Breast epithelium (tissue), 4 donors: ENCODE data around the gene TOGARAM1. TPM values are rescaled to one million over a fixed set of nuclear protein-coding genes. Genes with fewer than 3 reads are reported as not detected.

Experiments used
- DNase-seq, 2 donors: peaks; one replicate each; pipeline ENCODE4 v3.0.0-alpha.2; 2019; ENCODE audit warnings: low spot score in 2 of 2
- H3K27ac ChIP-seq, 2 donors: fragments of 200-600 bp; sonication (generic) in 1 of 2; one replicate each; pipeline ENCODE4 v1.5.1; 2016 to 2019; ENCODE audit warnings: mild to moderate bottlenecking in 1 of 2
- H3K27me3 ChIP-seq, 2 donors: fragments of 200-600 bp; sonication (generic) in 1 of 2; one replicate each; pipeline versions ENCODE4 v1.5.1 to v1.6.0; 2017 to 2019; ENCODE audit warnings: control low read depth in 1 of 2, mild to moderate bottlenecking in 1 of 2
- H3K36me3 ChIP-seq: fragments of 200-600 bp; one replicate; pipeline ENCODE4 v1.5.1; 2019
- H3K4me1 ChIP-seq, 2 donors: fragments of 200-600 bp; sonication (generic); one replicate each; pipeline ENCODE4 v1.5.1; 2016 to 2019; ENCODE audit warnings: control low read depth in 1 of 2
- H3K4me3 ChIP-seq, 3 donors: fragments of 200-600 bp; sonication (generic); 1 replicate in 2 of 3; 2 replicates in 1 of 3; pipeline ENCODE4 v1.5.1; 2016 to 2019; ENCODE audit warnings: mild to moderate bottlenecking in 3 of 3, moderate library complexity in 2 of 3
- H3K9me3 ChIP-seq, 2 donors: fragments of 200-600 bp; sonication (generic) in 1 of 2; one replicate each; pipeline ENCODE4 v1.5.1; 2016 to 2019; ENCODE audit warnings: control low read depth in 1 of 2
- POLR2A ChIP-seq: fragments of 450-650 bp; IDR thresholded peaks from one replicate; pipeline ENCODE4 v1.6.1; 2016; ENCODE audit warnings: antibody characterized with exemption, mild to moderate bottlenecking, moderate library complexity
- POLR2AphosphoS5 ChIP-seq, 3 donors: sonication (generic); formaldehyde crosslinking; IDR thresholded peaks; one replicate each; pipeline ENCODE4 v1.6.1; 2017; ENCODE audit warnings: antibody characterized with exemption in 3 of 3
- intact Hi-C: fragments of 100-400 bp; cut with DNase I; formaldehyde crosslinking; loops from one replicate; pipeline ENCODE4 v1.15.1; 2023; ENCODE audit warnings: low total_unique reads
- total RNA-seq, 3 donors: library from RNA; depleted of rRNA; stranded (reverse); fragments of >200 nt; gene quantifications; one replicate each; pipeline ENCODE4 v1.1.0, GENCODE V29; 2016
- TF ChIP-seq, protein P1 (sequence below), 3 donors: fragments of 450-650 bp; IDR thresholded peaks; one replicate each; pipeline ENCODE4 v1.5.1; 2016 to 2017; ENCODE audit warnings: antibody characterized with exemption in 3 of 3, mild to moderate bottlenecking in 3 of 3, moderate library complexity in 3 of 3

Gene TOGARAM1
- total RNA-seq, 3 donors from 2014 or later = 21.3 to 38.1 (median 22.9) TPM

- no peak overlapping the region for H3K27ac ChIP-seq
- TF ChIP-seq POLR2A = no peak
- TF ChIP-seq, protein P1, sequence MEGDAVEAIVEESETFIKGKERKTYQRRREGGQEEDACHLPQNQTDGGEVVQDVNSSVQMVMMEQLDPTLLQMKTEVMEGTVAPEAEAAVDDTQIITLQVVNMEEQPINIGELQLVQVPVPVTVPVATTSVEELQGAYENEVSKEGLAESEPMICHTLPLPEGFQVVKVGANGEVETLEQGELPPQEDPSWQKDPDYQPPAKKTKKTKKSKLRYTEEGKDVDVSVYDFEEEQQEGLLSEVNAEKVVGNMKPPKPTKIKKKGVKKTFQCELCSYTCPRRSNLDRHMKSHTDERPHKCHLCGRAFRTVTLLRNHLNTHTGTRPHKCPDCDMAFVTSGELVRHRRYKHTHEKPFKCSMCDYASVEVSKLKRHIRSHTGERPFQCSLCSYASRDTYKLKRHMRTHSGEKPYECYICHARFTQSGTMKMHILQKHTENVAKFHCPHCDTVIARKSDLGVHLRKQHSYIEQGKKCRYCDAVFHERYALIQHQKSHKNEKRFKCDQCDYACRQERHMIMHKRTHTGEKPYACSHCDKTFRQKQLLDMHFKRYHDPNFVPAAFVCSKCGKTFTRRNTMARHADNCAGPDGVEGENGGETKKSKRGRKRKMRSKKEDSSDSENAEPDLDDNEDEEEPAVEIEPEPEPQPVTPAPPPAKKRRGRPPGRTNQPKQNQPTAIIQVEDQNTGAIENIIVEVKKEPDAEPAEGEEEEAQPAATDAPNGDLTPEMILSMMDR (IDR thresholded peaks at IDR 0.05) = no peak
- TF ChIP-seq POLR2AphosphoS5 (IDR thresholded peaks at IDR 0.05) = no peak
Measured at GRCh38 chr14:44995196-44995595, 33.2 kb downstream of the TOGARAM1 start.

DNA sequence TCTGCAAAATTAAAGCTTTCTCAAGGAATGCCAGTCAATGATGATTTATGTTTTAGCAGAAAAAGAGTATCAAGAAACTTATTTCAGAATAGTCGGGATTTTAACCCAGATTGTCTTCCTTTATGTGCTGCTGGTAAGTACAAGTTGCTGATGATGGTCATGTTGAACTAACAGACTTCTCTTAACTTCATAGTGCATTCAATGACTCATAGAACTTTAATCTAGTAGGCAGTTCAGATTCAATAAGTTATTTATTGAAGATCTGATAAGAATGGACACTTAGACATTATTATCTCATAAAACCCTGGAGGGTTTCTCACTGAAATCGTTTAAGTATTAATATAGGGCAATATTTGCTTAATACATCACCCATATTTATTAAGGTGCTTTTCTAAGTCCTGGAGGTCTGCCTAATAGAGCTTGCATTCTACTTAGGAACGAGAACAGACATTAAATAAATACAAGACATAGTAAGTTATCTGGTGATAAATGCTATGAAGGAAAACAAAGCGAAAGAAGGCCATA is 33.8 kb downstream of the TOGARAM1 start:
- Histone ChIP-seq H3K27ac (no peak overlapping the region), H3K27me3 (no peaks in the 10 kb centered on the region), H3K4me1 (no peaks in the 10 kb centered on the region), H3K9me3 (no peaks in the 10 kb centered on the region), H3K4me3 (no peak overlapping the region), H3K36me3 (no peaks in the 10 kb centered on the region)
- no peak for DNase-seq
- TF ChIP-seq, protein P1 (IDR thresholded peaks at IDR 0.05) = no peak
- TF ChIP-seq POLR2A = no peak
- TF ChIP-seq POLR2AphosphoS5 (IDR thresholded peaks at IDR 0.05) = no peak
- intact Hi-C loops = no loop called here

More at GRCh38 chr14:44995196-44995595, 33.2 kb downstream of the TOGARAM1 start:
- intact Hi-C loops = no loop called here
- no peaks in the 10 kb centered on the region for H3K36me3 ChIP-seq
- H3K27me3 ChIP-seq = no peaks in the 10 kb centered on the region
- H3K9me3 ChIP-seq = no peaks in the 10 kb centered on the region
- H3K4me3 ChIP-seq = no peak overlapping the region
- no peak for DNase-seq
- no peaks in the 10 kb centered on the region for H3K4me1 ChIP-seq

DNA sequence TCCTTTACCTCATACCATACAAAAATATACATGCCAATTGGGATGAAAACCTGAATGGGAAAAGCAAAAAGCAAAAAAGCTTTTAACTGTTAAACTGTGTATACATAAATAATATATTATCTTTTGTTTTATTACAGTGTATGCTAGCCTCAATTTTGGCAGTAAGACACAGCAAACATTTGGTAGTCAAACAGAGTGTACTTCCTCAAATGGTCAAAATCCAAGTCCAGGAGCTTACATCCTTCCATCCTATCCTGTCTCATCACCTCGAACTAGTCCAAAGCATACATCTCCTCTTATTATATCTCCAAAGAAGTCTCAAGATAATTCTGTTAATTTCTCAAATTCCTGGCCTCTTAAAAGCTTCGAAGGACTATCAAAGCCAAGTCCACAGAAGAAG is 41.9 kb downstream of the TOGARAM1 start:
- Histone ChIP-seq H3K27ac (no peak overlapping the region), H3K36me3 (no peaks in the 10 kb centered on the region), H3K27me3 (no peaks in the 10 kb centered on the region), H3K4me1 (no peaks in the 10 kb centered on the region), H3K9me3 (no peaks in the 10 kb centered on the region), H3K4me3 (no peak overlapping the region)
- no peak for DNase-seq
- TF ChIP-seq POLR2AphosphoS5 (IDR thresholded peaks at IDR 0.05) (no peak), POLR2A (no peak)
- TF ChIP-seq, protein P1 (IDR thresholded peaks at IDR 0.05) = no peak
- intact Hi-C loops = no loop called here

DNA sequence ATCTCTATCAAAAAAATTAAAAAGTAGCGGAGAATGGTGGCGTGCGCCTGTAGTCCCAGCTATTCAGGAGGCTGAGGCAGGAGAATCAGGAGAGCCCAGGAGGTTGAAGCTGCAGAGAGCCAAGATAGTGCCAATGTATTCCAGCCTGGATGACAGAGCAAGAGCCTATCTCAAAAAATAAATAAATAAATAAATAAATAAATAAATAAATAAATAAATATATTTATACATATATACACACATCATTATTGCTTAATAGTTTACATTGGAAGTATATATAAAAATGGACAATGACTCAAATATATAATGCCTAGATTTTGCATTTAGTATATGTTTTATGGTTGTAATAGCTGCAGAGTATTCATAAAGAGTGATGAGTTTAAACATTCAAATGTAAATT is 53.1 kb downstream of the TOGARAM1 start:
- TF ChIP-seq, protein P1 (IDR thresholded peaks at IDR 0.05) = no peak
- TF ChIP-seq POLR2A (no peak), POLR2AphosphoS5 (IDR thresholded peaks at IDR 0.05) (no peak)
- DNase-seq = no peak
- Histone ChIP-seq H3K27ac (no peak overlapping the region), H3K4me1 (no peaks in the 10 kb centered on the region), H3K27me3 (no peaks in the 10 kb centered on the region), H3K9me3 (no peaks in the 10 kb centered on the region), H3K4me3 (no peak overlapping the region), H3K36me3 (no peaks in the 10 kb centered on the region)
- intact Hi-C loops = no loop called here

DNA sequence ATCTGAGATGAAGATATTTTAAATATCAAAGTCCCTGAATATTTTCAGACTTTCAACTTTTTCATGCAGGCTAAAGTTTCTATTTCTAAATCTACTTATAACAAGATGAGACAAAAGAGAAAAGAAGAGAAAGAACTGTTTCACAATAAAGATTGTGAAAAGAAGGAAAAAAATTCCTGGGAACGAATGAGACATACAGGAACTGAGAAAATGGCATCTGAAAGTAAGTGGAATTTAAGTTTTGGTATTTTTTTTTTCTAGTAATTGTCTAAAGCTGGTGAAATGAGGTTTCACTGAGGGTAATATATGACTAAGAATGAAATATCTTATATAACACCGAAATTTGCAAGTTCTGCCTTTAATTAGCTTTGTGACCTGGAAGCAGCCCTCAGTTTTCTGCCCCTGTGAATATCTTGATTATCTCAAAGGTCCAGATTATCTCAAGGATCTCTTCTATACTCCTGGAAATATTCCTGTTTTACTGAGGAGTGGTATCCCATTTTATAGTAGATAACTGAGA is 66.2 kb downstream of the TOGARAM1 start:
- Histone ChIP-seq H3K36me3 (no peaks in the 10 kb centered on the region), H3K27me3 (no peaks in the 10 kb centered on the region)

More for the DNA sequence above, 66.2 kb downstream of the TOGARAM1 start:
- H3K4me3 ChIP-seq = no peak overlapping the region
- H3K27ac ChIP-seq = no peak overlapping the region
- no peaks in the 10 kb centered on the region for H3K9me3 ChIP-seq
- TF ChIP-seq, protein P1 (IDR thresholded peaks at IDR 0.05) = no peak
- TF ChIP-seq POLR2A (no peak), POLR2AphosphoS5 (IDR thresholded peaks at IDR 0.05) (no peak)
- no peak for DNase-seq
- intact Hi-C loops = no loop called here
- no peaks in the 10 kb centered on the region for H3K4me1 ChIP-seq
